ENCODE results near the gene CEP97. TPM values are rescaled to one million over a fixed set of nuclear protein-coding genes. Genes with fewer than 3 reads are reported as not detected.
"Not testable (repeated sequence)": the region's sequence is repeated elsewhere in the genome, so short reads cannot be mapped to it uniquely, and the experiment has no call there.

The CEP97 gene
- total RNA-seq, 3 donors from 2014 or later (not counting 1 experiment from before 2014, with no cell fraction given) = 8.5 to 11.0 (median 9.4) TPM

- H3K4me3 Mint-ChIP-seq = peak within 1 kb of the TSS; percentile 97
- no peak for TF ChIP-seq CTCF (IDR thresholded peaks at IDR 0.05)
- Histone ChIP-seq H3K27ac (ENCODE audit: low read length) (peak within 1 kb of the TSS; percentile 98), H3K4me3 (ENCODE audit: low read length) (peak within 1 kb of the TSS; percentile 92), H3K4me1 (ENCODE audit: control insufficient read depth, insufficient read depth, low read length) (peaks cover 20% of the 10 kb centered on the region), H3K27me3 (ENCODE audit: control insufficient read depth, insufficient read depth, low read length) (no peaks in the 10 kb centered on the region), H3K36me3 (ENCODE audit: control insufficient read depth, insufficient read depth, low read length) (peaks cover 19% of the 10 kb centered on the region), H3K9me3 (ENCODE audit: control insufficient read depth, insufficient read depth, low read length) (no peaks in the 10 kb centered on the region)
- peak within 1 kb of the TSS; percentile 96 to 98 for H3K27ac Mint-ChIP-seq
- intact Hi-C loops (cut with micrococcal nuclease) = loop anchor here (1.0 to 10.0 kb wide), 8 partner anchors 9 to 1272 kb away; partner anchors contain the start of genes CEP97, LNP1, NXPE3 and PCNP
- peaks cover 45 to 52% of the 10 kb centered on the region in 2 donors for H3K4me1 Mint-ChIP-seq
- peak; percentile 100 for DNase-seq
- ATAC-seq = peak; percentile 67 to 81 (median 71)
- H3K9me3 Mint-ChIP-seq = no peaks in the 10 kb centered on the region
- under 1% methylated on average over 56 of the region's 57 CpGs for WGBS (ENCODE audit: insufficient coverage)
- no peaks in the 10 kb centered on the region for H3K27me3 Mint-ChIP-seq (ENCODE audit: low read depth in 2 of 2)
- H3K36me3 Mint-ChIP-seq = peaks cover 10% of the 10 kb centered on the region
Measured at GRCh38 chr3:101676765-101677435, 47.5 kb upstream of the CEP97 start, which contains the start of gene ZBTB11. Gene ZBTB11, minus strand, starts transcription at chr3:101677132. Its CDS starts 218 bp downstream, at chr3:101676914.

- H3K36me3 ChIP-seq (ENCODE audit: control insufficient read depth, insufficient read depth, low read length) = peaks cover 23% of the 10 kb centered on the region
- 76% methylated on average over 25 of the region's 29 CpGs for WGBS (ENCODE audit: insufficient coverage)
- DNase-seq (no peak), ATAC-seq (no peak)
- H3K4me1 ChIP-seq (ENCODE audit: control insufficient read depth, insufficient read depth, low read length) = peaks cover 20% of the 10 kb centered on the region
- H3K27me3 ChIP-seq (ENCODE audit: control insufficient read depth, insufficient read depth, low read length) = no peaks in the 10 kb centered on the region
- Mint-ChIP-seq H3K27ac (peak overlapping the region; percentile 96 to 98), H3K27me3 (ENCODE audit: low read depth in 2 of 2) (no peaks in the 10 kb centered on the region), H3K36me3 (peaks cover 10% of the 10 kb centered on the region), H3K9me3 (no peaks in the 10 kb centered on the region), H3K4me1 (peaks cover 42 to 49% of the 10 kb centered on the region in 2 donors), H3K4me3 (peak overlapping the region; percentile 97)
- intact Hi-C loops (cut with micrococcal nuclease) = loop anchor here (1.0 to 10.0 kb wide), 6 partner anchors 9 to 1273 kb away; partner anchors contain the start of genes CEP97, LNP1, NXPE3 and RPL24
- H3K27ac ChIP-seq (ENCODE audit: low read length) = peak overlapping the region; percentile 98
- no peaks in the 10 kb centered on the region for H3K9me3 ChIP-seq (ENCODE audit: control insufficient read depth, insufficient read depth, low read length)
- TF ChIP-seq CTCF (IDR thresholded peaks at IDR 0.05) = no peak
- peak overlapping the region; percentile 92 for H3K4me3 ChIP-seq (ENCODE audit: low read length)
Measured at GRCh38 chr3:101677436-101678286, 46.8 kb upstream of the CEP97 start.

- intact Hi-C loops (cut with micrococcal nuclease) = loop anchor here (5.0 to 10.0 kb wide), 2 partner anchors 173 to 1274 kb away; partner anchors contain the start of genes LNP1 and TOMM70
- not testable (repeated sequence) for DNase-seq, ATAC-seq
Measured at GRCh38 chr3:101678837-101679236, 45.6 kb upstream of the CEP97 start.

DNA sequence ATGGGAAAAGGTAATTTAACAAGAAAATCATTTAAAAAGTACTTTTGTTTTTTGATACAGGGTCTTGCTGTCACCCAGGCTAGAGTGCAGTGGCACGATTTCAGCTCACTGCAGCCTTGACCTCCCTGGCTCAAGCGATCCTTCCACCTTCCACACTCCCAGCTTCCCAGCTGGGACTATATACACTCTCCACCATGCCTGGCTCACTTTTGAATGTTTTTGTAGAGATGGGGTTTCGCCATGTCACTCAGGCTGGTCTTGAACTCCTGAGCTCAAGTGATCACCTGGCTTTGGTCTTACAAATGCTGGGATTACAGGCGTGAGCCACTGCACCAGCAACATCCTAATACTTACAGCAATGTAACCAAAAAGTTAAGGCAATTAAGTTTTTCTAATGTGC is 43.9 kb upstream of the CEP97 start:
- H3K9me3 Mint-ChIP-seq = no peaks in the 10 kb centered on the region
- Histone ChIP-seq H3K9me3 (ENCODE audit: control insufficient read depth, insufficient read depth, low read length) (no peaks in the 10 kb centered on the region), H3K36me3 (ENCODE audit: control insufficient read depth, insufficient read depth, low read length) (peaks cover 51% of the 10 kb centered on the region), H3K27me3 (ENCODE audit: control insufficient read depth, insufficient read depth, low read length) (no peaks in the 10 kb centered on the region), H3K4me1 (ENCODE audit: control insufficient read depth, insufficient read depth, low read length) (peaks cover 25% of the 10 kb centered on the region), H3K4me3 (ENCODE audit: low read length) (no peak overlapping the region), H3K27ac (ENCODE audit: low read length) (no peak overlapping the region)
- WGBS (ENCODE audit: insufficient coverage) = 97% methylated on average over 4 of the region's 4 CpGs
- ATAC-seq (no peak), DNase-seq (peak in 1 of 2 donors; percentile 17)
- peaks cover 10% of the 10 kb centered on the region for H3K36me3 Mint-ChIP-seq
- intact Hi-C loops (cut with micrococcal nuclease) = no loop called here
- H3K27ac Mint-ChIP-seq = peak overlapping the region in 1 of 2 donors; percentile 36
- no peak overlapping the region for H3K4me3 Mint-ChIP-seq
- no peaks in the 10 kb centered on the region for H3K27me3 Mint-ChIP-seq (ENCODE audit: low read depth in 2 of 2)
- TF ChIP-seq CTCF (IDR thresholded peaks at IDR 0.05) = no peak
- H3K4me1 Mint-ChIP-seq = peaks cover 34 to 35% of the 10 kb centered on the region in 2 donors

More at GRCh38 chr3:101678837-101679236, 45.6 kb upstream of the CEP97 start:
- Mint-ChIP-seq H3K4me1 (peaks cover 37 to 40% of the 10 kb centered on the region in 2 donors), H3K27ac (peak overlapping the region in 1 of 2 donors; percentile 26), H3K36me3 (peaks cover 10% of the 10 kb centered on the region)
- H3K27me3 Mint-ChIP-seq (ENCODE audit: low read depth in 2 of 2); H3K27me3 ChIP-seq (ENCODE audit: control insufficient read depth, insufficient read depth, low read length); H3K4me3 ChIP-seq (ENCODE audit: low read length); H3K4me3 Mint-ChIP-seq; H3K9me3 Mint-ChIP-seq; H3K27ac ChIP-seq (ENCODE audit: low read length); H3K9me3 ChIP-seq (ENCODE audit: control insufficient read depth, insufficient read depth, low read length): not testable (repeated sequence)
- Histone ChIP-seq H3K4me1 (ENCODE audit: control insufficient read depth, insufficient read depth, low read length) (peaks cover 23% of the 10 kb centered on the region), H3K36me3 (ENCODE audit: control insufficient read depth, insufficient read depth, low read length) (peaks cover 35% of the 10 kb centered on the region)
- WGBS (ENCODE audit: insufficient coverage) = no CpG with 5 or more reads among the region's 2 CpGs

All from natural killer cell (primary cell).